CD4-positive, alpha-beta T cell treated with Interleukin-12 subunit alpha and Interleukin-12 subunit beta, for 1 hour (primary cell): Measurements from ENCODE around the gene PYGL.
A peak's percentile ranks its signal among the peaks of the same experiment; 100 is the strongest.
"Not testable (repeated sequence)": the region's sequence is repeated elsewhere in the genome, so short reads cannot be mapped to it uniquely, and the experiment has no call there.

ENCODE experiments used
- DNase-seq: peaks from one replicate; pipeline ENCODE4 v3.0.0-alpha.2; 2020

PYGL gene

GRCh38 chr14:50954811-50955372 is 10.6 kb upstream of the PYGL start:
- DNase-seq = peak; percentile 5

- DNase-seq = no peak
Measured at GRCh38 chr14:50953502-50953901, 9.2 kb upstream of the PYGL start.

- no peak for DNase-seq
Measured at GRCh38 chr14:50951032-50951431, 6.7 kb upstream of the PYGL start.

- no peak for DNase-seq
Measured at GRCh38 chr14:50948205-50948604, 3.9 kb upstream of the PYGL start.

GRCh38 chr14:50947446-50947845 is 3.2 kb upstream of the PYGL start:
- DNase-seq = no peak

- DNase-seq = no peak
Measured at GRCh38 chr14:50946234-50946935, 2.1 kb upstream of the PYGL start.

- no peak for DNase-seq
Measured at GRCh38 chr14:50944647-50945413, 547 bp upstream of the PYGL start.

- DNase-seq = no peak
Measured at GRCh38 chr14:50943261-50943942, 881 bp downstream of the PYGL start.

- DNase-seq = not testable (repeated sequence)
Measured at GRCh38 chr14:50941638-50942037, 2.6 kb downstream of the PYGL start.

- DNase-seq = no peak
Measured at GRCh38 chr14:50941151-50941550, 3.1 kb downstream of the PYGL start.

GRCh38 chr14:50937800-50938199 is 6.5 kb downstream of the PYGL start:
- no peak for DNase-seq

GRCh38 chr14:50937325-50937724 is 7.0 kb downstream of the PYGL start:
- no peak for DNase-seq

- no peak for DNase-seq
Measured at GRCh38 chr14:50936882-50937281, 7.4 kb downstream of the PYGL start.

GRCh38 chr14:50936016-50936340 is 8.3 kb downstream of the PYGL start:
- no peak for DNase-seq

GRCh38 chr14:50935126-50936015 is 8.9 kb downstream of the PYGL start:
- no peak for DNase-seq

GRCh38 chr14:50932592-50933495 is 11.4 kb downstream of the PYGL start:
- DNase-seq = no peak

- no peak for DNase-seq
Measured at GRCh38 chr14:50932156-50932555, 12.1 kb downstream of the PYGL start.

- DNase-seq = no peak
Measured at GRCh38 chr14:50931559-50931958, 12.7 kb downstream of the PYGL start.

- DNase-seq = no peak
Measured at GRCh38 chr14:50929506-50929905, 14.8 kb downstream of the PYGL start.

- peak; percentile 4 for DNase-seq
Measured at GRCh38 chr14:50928002-50928635, 16.2 kb downstream of the PYGL start.

GRCh38 chr14:50926851-50927386 is 17.4 kb downstream of the PYGL start:
- DNase-seq = no peak
